GM18517 (cell line): ENCODE measurements around the gene TMEM182.
A peak's percentile ranks its signal among the peaks of the same experiment; 100 is the strongest.

Source experiments
- ATAC-seq: cut with Tn5 transposase; IDR thresholded peaks from one replicate; pipeline ENCODE4 v1.9.1; 2021; ENCODE audit warnings: mild to moderate bottlenecking, moderate library complexity; ENCODE audit not compliant: unreplicated experiment

TMEM182 gene

GRCh38 chr2:102761763-102762162, at the start of gene TMEM182:
Gene TMEM182, plus strand, starts transcription at chr2:102762031. Its CDS starts 187 bp downstream, at chr2:102762218.
- no peak for ATAC-seq

- no peak for ATAC-seq
These were observed 44.4 kb upstream of the TMEM182 start for GRCh38 chr2:102717308-102718018.

GRCh38 chr2:102718387-102719316, 43.2 kb upstream of the TMEM182 start:
- no peak for ATAC-seq

- ATAC-seq = no peak
These were observed 37.8 kb upstream of the TMEM182 start for GRCh38 chr2:102724016-102724490.

GRCh38 chr2:102724553-102724952, 37.3 kb upstream of the TMEM182 start:
- ATAC-seq = no peak

- no peak for ATAC-seq
These were observed 35.4 kb upstream of the TMEM182 start for GRCh38 chr2:102726128-102727087.

- no peak for ATAC-seq
These were observed 26.3 kb upstream of the TMEM182 start for GRCh38 chr2:102735416-102736109.

- peak; percentile 21 for ATAC-seq
These were observed 25.8 kb upstream of the TMEM182 start for GRCh38 chr2:102736110-102736409.

GRCh38 chr2:102736410-102737409, 25.1 kb upstream of the TMEM182 start:
- ATAC-seq = peak; percentile 84

- ATAC-seq = peak; percentile 56
These were observed 24.4 kb upstream of the TMEM182 start for GRCh38 chr2:102737431-102737830.

- ATAC-seq = no peak
These were observed 18.6 kb upstream of the TMEM182 start for GRCh38 chr2:102743259-102743658.

GRCh38 chr2:102748107-102748506, 13.7 kb upstream of the TMEM182 start:
- ATAC-seq = no peak

- no peak for ATAC-seq
These were observed 11.9 kb upstream of the TMEM182 start for GRCh38 chr2:102749938-102750337.

- ATAC-seq = no peak
These were observed 8.2 kb upstream of the TMEM182 start for GRCh38 chr2:102753563-102754159.

GRCh38 chr2:102754456-102755145, 7.2 kb upstream of the TMEM182 start:
- ATAC-seq = no peak

- ATAC-seq = no peak
These were observed 6.5 kb upstream of the TMEM182 start for GRCh38 chr2:102755284-102755683.

GRCh38 chr2:102758439-102758838, 3.4 kb upstream of the TMEM182 start:
- ATAC-seq = no peak

- no peak for ATAC-seq
These were observed 2.3 kb downstream of the TMEM182 start for GRCh38 chr2:102764083-102764482.
